Spleen (tissue), 7 donors: ENCODE data around the gene SCYGR3.

Experiments used
- POLR2A ChIP-seq, 3 donors: fragments of 450-650 bp; IDR thresholded peaks; one replicate each; pipeline ENCODE4 v1.5.1; 2017; ENCODE audit warnings: antibody characterized with exemption in 3 of 3, mild to moderate bottlenecking in 1 of 3
- POLR2AphosphoS5 ChIP-seq, 3 donors: sonication (generic); formaldehyde crosslinking; IDR thresholded peaks; one replicate each; pipeline ENCODE4 v1.5.1; 2017; ENCODE audit warnings: antibody characterized with exemption in 3 of 3
- TF ChIP-seq, protein P1 (sequence below), 11 experiments: fragments of 200-600 bp in 7 of 11; fragments of 450-650 bp in 4 of 11; sonication (generic) in 4 of 11; IDR thresholded peaks in 8 of 11; conservative IDR thresholded peaks in 3 of 11; 1 replicate in 7 of 11; 2 replicates in 4 of 11; pipeline versions ENCODE4 v1.4.0 to v1.8.0; 2016 to 2021; ENCODE audit warnings: antibody characterized with exemption in 11 of 11, inconsistent platforms in 4 of 11, mild to moderate bottlenecking in 1 of 11
- donor health status: DM: no; HTN: no; CAD: no; lungs with moderate emphysema.
- donor health status: DM: no; HTN: no; CAD: no.
- donor health status: DM: no; HTN: no; CAD: no.

DNA sequence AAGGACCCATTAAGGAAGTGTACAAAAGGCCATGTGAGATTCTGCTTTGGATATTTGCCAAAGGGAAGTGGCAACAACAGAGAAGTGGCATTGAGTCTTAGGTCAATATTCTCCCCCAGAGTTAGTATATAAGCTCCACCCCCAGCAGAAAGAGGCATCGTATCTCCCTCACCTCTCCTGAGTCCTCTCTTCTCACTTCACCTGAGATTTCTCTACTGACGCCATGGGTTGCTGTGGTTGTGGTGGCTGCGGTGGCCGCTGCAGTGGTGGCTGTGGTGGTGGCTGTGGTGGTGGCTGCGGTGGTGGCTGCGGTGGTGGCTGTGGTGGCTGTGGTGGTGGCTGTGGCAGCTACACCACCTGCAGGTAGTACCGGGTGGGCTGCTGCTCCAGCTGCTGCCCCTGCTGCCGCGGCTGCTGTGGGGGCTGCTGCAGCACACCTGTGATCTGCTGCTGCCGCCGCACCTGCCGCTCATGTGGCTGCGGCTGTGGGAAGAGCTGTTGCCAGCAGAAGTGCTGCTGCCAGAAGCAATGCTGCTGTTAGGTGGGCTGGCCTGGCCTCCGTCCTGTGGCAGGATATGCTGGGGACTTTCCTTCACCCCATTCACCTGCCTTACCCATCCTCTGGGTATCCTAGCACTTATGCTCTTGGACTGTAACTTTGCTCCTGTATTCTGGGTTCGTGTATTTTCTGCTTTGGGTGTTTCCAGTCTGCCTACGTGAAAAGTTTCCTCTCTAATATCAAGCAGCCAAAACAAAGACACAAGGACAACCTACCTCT lies 5.9 kb downstream of the SCYGR3 start:
- no peak for TF ChIP-seq POLR2A (IDR thresholded peaks at IDR 0.05)
- TF ChIP-seq, protein P1, sequence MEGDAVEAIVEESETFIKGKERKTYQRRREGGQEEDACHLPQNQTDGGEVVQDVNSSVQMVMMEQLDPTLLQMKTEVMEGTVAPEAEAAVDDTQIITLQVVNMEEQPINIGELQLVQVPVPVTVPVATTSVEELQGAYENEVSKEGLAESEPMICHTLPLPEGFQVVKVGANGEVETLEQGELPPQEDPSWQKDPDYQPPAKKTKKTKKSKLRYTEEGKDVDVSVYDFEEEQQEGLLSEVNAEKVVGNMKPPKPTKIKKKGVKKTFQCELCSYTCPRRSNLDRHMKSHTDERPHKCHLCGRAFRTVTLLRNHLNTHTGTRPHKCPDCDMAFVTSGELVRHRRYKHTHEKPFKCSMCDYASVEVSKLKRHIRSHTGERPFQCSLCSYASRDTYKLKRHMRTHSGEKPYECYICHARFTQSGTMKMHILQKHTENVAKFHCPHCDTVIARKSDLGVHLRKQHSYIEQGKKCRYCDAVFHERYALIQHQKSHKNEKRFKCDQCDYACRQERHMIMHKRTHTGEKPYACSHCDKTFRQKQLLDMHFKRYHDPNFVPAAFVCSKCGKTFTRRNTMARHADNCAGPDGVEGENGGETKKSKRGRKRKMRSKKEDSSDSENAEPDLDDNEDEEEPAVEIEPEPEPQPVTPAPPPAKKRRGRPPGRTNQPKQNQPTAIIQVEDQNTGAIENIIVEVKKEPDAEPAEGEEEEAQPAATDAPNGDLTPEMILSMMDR (IDR thresholded peaks at IDR 0.05 in 8 of 11, conservative IDR thresholded peaks at IDR 0.05 in 3 of 11), result no peak
- peak in 1 of 3 donors; percentile 44 for TF ChIP-seq POLR2AphosphoS5 (IDR thresholded peaks at IDR 0.05)
